GM04503 (cell line): ENCODE results near the gene GTF3C4.

Experiments used
- DNase-seq: peaks from one replicate; pipeline ENCODE4 v3.0.0-alpha.2; 2012; ENCODE audit warnings: low read depth

GTF3C4 gene

DNA sequence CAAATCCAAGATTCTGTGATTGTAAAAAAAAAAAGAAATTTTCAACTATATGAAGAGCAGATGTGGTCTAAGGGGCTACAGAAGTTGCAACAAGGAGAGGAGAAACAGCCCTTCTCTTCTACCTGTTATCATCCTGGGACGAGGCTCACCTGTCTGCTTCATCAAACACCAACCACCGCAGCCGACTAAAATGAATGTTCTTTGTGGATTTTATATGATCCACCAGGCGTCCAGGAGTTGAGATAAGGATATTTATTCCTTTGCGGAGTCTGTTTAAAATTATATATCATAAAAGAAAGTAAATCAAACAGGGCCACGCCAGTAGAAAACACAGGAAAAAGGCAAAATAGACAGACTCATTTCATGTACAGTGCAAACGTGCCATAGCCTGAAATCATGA, 22.0 kb upstream of the GTF3C4 start:
- no peak for DNase-seq

DNA sequence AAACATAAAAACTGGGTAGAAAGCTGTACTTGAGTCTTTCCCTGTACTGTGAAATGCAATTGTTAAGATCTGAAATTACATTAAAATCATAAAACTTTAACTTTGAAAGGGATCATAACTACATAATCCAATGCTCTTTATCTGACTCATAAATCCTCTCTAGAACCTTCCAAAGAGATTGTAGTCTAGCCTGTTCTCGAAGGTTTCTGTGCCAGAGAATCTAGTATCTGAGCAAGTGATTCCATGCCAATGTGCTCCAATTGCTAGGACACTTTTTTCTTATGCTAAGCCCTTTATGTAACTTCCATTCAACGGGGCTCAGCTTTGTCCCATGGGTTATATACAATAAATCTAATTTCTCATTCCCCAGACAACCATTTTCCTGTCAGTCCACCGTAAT, 21.6 kb upstream of the GTF3C4 start:
- DNase-seq = no peak

DNA sequence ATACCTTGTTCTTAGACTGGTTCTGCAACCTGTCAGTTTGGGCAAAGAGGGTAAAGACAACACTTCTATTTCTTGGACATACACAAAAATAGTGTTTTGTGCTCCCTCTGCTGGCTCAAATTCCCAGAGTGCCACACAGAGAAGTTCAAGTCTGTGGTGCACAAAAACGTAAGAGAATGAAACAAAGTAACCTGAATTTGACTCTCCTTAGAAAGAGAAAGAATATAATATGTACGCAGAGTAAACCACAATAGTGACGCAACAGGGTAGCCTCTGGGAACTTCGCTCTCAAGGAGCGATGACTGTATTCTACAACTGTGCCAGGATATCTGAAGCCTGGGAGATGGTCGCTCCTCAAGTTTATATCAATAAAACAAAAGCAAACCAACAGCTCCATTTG, 19.0 kb upstream of the GTF3C4 start:
- DNase-seq = no peak

DNA sequence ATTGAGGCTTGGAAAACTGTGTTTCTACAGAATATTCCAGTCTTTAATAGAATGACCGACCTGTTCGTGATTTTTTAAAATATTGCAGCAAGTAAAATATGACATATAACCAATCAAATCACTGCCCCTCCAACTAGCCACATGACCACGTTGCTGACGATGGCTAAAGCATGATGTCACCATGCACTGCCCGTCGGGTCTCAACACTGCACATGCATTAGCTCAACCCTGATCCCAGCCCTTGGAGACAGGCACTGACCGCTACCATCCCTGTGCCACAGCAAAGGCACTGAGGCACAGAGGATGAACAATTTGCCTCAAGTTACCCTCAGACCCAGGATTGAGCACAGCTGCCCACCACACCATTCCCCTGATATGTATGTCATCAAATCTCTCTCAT, 14.0 kb upstream of the GTF3C4 start:
- DNase-seq = no peak

DNA sequence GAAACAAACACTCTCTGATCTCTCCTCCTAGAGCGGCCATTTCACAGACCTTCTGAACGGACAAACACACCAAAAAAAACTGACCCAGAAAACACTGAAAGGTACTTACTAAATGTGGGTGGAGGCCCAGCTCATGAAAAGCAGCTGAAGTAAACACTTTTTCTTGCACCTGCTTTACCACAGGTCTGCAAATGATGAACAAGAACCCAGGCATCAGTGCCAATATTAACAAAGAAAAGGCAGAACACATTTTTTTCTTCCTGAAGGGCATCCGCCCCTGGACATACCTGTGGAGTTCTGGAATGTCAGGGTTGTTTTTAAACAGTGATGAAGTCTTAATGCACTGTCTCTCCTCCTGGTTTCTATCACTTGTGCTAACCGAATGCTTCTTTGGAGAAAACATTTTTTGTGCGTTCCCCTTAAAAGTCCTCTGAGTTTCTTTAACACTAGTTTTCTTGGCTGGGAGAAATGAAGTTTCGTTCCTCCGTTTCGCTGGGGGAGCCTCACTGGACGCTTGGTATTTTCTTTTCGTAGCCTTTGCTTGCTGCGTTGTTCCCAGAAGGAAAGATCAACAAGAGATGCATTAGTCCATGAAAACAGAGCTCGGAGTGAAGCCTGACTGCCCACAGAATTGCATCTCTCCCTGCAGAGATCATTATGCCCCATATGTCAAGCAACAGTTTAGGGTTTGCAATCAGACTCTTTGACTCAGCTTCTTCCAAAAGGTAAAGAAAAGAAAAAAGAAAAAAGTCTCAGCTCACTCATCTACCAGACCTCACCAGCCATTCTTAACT, 7.9 kb upstream of the GTF3C4 start:
- no peak for DNase-seq

DNA sequence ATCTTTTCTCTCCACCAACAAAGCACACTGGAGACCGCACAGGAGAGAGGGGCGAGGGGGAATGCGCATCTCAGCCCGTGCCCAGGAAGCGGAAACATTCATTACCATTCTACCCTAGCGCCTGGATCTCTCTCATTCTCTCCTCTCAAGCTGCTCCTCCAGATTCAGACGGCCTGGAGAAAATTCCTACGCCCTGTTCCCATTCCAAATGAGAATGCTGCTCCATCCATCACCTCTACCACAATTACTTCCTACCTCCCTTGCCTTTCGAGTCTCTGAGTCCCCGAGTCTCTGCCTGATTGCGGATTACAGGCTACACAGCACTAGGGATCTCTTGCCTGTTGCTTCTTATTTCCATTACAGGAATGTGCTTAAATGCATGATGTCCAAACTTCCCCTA, 7.1 kb upstream of the GTF3C4 start:
- no peak for DNase-seq

DNA sequence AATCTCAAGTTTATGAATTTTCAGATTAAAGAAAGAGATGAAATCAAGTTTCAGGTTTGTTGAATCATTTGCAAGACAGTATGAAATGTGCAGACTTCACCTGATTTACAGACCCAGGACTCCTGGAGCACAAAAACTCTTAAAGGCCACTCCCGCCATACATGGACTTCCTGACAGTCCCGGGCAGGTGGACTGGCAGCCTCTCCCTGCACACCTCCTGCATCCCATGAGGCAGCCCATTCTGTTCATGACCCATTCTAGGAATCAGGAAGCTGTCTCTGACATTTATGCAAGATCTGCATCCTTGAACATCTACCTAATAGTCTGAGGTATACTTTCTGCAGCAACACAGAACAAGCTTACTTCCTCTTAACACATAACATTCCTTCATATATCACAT, 6.4 kb upstream of the GTF3C4 start:
- DNase-seq = no peak

DNA sequence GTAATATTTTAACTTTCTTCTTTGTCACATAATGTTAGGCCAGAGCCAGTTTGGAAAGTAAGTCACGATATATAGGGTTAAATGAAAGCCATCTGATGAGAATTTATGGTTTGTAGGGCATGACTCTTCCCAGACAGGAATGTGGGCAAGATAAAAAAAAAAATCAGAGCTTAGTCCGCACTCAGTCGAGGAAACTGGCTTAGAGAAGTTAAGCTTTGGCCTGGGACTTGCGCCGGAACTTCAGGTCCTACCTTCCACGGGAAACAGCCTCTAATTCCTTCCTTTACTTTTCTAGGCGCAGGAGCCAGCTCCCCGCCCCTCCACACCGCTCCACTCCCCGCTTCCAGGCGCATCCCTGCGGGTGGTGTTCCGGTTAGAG, 956 bp upstream of the GTF3C4 start:
- DNase-seq = no peak

DNA sequence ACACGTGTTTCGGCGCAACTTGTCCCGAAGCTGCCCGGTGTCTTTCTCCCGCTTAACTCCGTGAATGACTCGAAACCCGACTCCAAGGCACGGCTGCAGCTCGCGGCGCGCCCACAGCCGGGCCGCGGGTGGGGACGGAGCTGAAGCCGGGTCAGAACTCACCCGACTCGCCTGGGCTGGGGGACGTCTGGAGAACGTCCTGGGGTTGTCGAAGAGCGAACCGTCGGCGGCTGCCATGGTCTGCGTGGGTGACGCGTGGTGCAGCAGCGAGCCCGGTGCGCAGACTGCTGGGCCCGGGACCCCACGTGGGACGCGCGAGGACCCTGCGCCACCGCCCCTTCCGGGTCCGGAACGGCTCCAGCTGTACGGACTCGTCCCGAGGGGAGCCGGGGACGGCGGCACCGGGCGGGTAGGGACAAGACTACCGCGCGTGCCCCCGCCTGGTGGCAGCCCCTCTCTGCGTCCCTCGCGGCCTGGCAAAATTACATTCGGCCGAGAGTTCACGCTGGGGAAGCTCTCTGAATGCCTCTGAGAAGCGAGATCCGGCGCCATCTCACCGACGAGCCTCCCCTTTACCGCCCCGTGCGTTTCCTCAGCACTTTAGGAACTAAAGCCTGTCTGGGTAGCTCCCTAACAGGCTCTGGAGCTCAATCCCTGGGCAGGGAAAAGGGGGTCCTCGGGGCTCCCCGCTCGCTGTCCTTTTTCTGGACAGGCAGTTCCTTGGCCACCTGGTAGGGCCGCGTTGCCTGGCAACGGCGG, 387 bp upstream of the GTF3C4 start, which contains the start of gene DDX31:
DDX31 (minus strand) TSS at position 286 of the 759 bp plus-strand sequence; CDS start at position 237, 49 bp downstream.
- DNase-seq = no peak

DNA sequence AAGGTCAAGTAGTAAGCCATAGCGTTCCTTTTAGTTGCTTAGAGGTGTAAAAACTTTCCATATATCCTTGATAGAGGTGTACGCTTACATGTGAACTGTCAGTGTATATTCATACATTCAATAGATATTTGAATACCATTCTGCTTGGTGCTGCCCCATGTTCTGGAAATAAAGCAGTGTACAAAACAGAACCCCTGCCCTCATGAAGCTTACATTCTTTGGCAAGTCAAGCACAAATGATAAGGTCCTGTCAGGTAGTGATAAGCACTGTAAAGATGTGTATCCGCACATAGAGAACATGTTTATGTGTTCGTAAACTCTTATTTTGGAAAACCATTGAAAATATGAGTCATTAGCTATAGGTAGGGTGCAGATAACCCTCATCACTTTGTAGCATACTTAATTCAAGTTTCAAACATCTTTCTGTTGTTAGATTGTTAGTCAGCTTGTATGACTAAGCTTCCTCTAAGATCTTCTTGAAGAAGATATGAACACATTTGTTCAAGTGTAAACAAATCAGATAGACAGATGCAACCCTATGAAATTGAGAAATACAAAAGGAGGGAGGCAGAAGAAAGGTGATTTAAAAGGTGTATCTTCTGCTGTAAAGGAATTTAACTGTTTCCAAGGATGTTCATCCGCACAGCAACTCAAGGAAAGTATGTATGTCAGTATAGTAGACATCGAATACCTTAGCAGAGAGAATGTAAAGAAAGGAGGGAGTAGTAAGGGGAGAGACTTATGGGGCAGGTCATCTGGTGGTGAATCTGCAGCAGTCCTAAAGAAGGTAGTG, 1.6 kb downstream of the GTF3C4 start:
- no peak for DNase-seq

DNA sequence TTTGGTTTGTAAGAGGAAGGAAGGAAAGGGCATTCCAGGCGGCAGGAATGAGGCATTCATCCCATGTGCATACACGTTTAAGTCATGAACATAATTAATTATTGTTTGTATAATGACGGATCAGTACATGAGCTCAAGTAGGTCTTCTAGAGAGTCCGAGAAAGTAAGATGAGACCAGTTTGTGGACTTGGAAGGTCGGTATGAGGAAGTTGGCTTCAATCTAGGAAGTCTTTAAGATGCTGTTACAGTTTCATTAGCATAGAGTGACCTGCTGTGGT, 2.1 kb downstream of the GTF3C4 start:
- no peak for DNase-seq

DNA sequence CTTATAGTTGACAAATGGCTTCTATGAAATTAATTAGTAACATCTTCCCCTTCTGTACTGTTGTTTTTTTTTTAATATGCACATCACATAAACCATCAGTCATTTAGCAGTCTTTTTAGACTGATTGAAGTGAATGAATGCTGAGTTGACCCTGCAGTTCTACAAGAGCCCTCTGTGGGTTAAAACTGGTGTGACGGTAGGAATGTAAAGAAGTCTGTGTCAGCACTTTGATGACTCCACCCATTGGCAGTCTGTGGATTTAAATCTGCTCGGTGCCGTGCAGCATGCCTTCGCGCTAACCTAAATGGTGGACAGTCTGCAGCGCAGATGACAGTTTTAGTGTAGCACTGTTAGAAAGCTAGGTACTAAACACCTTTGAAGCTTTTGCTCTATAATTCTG, 3.1 kb downstream of the GTF3C4 start:
- no peak for DNase-seq

DNA sequence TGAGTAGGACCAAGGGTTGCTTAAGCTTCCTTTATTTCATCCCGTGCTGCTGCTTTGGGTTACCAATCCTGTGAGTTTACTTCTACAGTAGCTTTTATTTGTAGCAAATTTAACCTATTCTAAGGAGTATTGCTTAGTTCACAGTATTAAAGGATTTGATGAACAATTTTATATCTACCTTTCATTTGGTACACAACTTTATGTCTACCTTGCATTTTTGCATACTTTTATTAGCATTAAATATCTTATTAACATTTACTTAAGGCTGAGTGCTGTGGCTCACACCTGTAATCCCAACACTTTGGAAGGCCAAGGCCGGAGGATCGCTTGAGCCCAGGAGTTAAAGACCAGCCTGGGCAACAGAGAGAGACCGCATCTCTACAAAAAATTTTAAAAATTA, 4.2 kb downstream of the GTF3C4 start:
- no peak for DNase-seq

DNA sequence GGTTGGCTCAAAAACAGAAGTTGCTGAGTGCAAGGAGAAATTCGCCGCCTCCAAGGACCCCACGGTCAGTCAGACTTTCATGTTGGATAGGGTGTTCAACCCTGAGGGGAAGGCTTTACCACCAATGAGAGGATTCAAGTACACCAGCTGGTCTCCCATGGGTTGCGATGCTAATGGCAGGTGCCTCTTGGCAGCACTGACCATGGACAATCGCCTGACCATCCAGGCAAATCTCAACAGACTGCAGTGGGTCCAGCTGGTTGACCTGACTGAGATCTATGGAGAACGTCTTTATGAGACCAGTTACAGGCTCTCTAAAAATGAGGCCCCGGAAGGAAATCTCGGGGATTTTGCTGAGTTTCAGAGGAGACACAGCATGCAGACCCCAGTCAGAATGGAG, 7.7 kb downstream of the GTF3C4 start:
- DNase-seq = no peak

DNA sequence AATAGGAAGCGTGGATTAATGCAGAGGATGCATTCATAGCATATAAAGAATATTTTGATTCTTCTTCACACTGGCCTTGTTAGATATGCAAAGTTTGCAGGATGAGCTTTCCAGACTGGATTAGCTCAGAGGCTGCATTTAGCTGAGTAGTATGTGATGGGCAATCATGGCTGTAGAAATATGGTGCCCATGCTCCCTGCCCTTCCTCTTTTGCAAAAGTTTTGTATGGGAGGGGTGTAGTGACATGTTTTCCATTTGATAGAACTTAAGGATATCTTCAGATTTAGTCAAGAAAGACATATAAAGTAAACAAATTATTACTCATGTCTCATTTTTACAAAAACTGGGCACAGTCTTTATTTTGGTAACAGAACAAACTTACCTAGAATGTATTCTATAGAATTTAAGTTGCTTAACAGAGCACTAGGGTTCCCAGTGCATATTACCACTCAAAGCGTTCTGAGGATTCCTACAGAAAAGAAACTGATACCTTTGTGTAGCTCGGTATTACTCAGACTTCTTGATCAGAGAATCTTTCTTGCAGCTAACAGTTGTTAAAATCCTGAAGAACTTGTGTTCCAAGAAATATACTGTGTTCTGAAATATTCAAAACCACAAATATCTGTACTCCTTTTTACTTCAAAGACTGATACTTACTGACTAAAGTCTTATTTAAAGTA, 9.8 kb downstream of the GTF3C4 start:
- no peak for DNase-seq

DNA sequence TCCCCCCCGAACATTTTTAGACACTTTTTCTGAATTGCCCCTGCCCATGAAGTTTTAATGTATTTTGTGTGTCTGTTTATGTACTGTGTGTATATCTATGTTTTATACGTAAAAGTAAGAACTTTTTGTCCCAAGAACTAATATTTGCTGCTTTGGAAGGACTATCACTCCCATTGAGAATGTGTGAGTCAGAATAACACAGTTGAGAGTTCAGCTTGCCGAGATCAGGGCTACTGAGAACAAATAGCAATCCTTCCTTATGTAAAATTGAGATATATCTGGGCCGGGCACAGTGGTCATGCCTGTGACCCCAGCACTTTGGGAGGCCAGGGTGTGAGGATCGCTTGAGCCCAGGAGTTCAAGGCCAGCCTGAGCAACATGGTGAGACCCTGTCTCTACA, 11.3 kb downstream of the GTF3C4 start:
- DNase-seq = no peak

DNA sequence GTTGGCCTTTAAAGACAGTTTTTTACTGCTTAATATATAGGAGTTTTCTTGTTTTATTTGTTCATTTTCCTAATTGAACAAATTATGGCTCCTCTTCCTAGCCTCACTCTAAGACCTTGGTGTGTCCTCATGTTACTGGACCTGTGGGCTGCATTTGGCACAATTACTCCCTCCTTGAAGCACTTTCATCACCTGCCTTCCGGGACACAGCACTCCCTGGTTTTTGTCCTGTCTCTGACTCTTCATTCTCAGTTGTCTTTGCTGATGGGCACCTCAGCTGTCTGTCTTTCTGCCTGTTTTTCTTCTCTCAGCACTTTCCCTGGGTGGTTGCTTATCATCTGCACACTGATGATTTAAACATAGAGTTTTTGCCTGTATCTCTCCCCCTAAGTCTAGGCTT, 13.6 kb downstream of the GTF3C4 start:
- DNase-seq = no peak

DNA sequence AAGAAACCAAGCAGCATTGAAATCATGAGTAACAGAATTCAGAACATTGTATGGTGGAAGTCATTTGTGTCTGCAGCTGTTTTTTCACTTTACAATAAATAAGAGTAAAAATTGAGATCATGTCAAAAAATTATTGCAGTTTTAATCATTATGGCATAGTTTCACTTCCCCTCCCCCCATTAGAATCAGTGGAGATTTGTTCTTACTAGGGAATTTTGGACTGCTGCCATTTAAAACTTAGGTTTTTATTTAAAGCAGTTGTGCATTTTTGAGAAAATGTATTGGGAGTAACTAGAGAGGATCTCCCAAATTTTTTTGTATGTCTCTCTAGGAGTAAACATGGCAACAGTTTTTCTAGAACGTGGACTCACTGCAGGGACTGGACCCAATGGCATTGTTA, 20.4 kb downstream of the GTF3C4 start:
- no peak for DNase-seq

DNA sequence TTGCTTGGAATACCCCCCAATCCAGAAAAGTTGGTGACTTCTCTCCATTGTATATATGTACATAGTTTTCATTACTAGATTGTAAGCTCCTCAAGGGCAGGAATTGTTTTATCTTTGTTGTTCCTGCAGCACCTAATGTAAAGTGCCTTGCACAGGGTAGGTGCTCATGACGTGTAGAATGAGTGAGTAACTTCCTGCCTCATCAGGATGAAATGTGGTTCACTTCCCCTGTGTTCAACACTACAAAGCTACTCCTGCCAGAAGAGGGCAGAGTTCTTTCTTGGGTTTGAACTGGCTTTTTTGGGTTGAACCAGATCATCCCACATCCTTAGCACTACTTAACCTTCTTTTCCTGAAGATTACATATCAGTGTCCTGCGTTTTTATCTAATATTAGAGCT, 23.9 kb downstream of the GTF3C4 start:
- DNase-seq = no peak

DNA sequence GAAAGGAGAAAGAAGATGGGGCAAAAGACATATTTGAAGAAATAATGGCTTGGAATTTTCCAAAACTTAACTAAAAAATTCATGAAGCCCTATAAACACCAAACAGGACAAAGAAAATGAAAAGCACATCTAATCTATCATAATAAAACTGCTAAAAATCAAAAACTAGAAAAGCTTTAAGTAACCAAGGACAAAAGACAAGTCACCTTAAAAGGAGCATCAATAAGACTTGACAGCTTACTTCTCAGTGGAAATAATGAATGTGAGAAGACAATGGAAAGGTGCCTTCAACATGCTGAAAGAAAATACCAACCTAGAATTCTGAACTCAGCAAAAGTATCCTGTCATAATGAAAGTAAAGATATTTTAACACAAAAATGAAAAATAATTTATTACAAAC, 27.0 kb downstream of the GTF3C4 start:
- DNase-seq = no peak

DNA sequence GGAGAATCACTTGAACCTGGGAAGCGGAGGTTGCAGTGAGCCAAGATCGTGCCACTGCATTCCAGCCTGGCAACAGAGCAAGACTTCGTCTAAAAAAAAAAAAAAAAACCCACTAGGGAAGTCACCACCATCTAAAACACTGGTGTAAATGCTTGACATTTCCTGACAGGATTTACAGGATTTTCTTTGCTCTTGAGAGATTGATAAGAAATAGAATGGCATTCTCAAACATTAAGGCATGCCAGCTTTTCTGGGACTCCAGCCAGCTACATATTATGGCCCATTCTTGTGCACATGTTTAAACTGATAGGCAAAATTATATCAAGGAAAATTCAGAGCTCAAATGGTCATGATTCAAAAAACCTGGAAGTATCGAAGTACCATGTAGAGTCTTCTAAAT, 28.7 kb downstream of the GTF3C4 start:
- DNase-seq = no peak

DNA sequence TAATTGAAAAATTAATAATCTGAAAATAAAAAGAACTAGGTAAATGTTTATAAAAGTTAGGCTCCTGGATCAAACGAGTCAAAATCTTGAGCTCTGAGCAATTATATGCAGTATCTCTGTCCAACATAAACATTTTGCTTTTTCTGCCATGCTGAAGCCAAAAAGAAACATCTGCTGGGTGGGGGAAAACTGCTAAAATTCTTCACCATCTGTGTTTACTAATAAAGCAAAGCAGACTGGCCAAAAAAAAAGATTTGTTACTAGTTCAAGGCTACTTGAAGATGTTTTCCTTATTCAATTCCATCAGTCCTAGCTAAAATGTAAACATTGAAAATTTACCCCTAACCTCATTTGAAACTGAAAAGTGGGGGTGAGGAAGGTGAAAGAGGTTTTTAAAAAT, 29.7 kb downstream of the GTF3C4 start:
- DNase-seq = no peak

DNA sequence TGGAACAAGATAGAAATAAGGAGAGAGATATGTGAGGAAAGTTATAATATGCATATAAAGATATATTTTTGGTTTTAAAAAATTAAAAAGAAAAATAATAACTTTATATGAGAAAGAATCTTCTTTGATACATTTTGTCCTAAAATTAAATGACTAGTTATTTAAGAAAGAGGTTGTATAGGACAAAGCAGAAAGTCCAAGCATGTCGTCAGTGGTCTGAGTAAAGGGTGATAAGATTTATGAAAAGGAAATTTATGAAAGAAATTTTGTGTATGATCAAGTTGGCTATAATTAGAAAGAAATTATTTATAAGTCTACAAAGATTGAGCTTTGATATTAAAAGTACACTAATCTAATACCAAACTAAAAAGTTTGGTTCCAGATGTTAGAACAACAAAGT, 32.0 kb downstream of the GTF3C4 start:
- no peak for DNase-seq
